Right lobe of liver (tissue), 6 donors: ENCODE results near the gene TMEM72. TPM values are rescaled to one million over a fixed set of nuclear protein-coding genes. Genes with fewer than 3 reads are reported as not detected.

Experiments used
- ATAC-seq, 4 donors: fragments of 200-7000 bp; cut with Tn5 transposase; one replicate each; pipeline ENCODE4 v1.9.1; 2020; ENCODE audit warnings: mild to moderate bottlenecking in 4 of 4, moderate library complexity in 4 of 4
- DNase-seq, 3 donors: peaks; one replicate each; pipeline ENCODE4 v3.0.0-alpha.2; 2020
- H3K27ac ChIP-seq, 3 donors: fragments of 200-600 bp; one replicate each; pipeline ENCODE4 v1.8.0; 2022
- H3K27me3 ChIP-seq, 2 donors: fragments of 200-600 bp; one replicate each; pipeline ENCODE4 v1.8.0; 2022
- H3K36me3 ChIP-seq, 4 donors: fragments of 200-600 bp; sonication (generic) in 1 of 4; one replicate each; pipeline versions ENCODE4 v1.5.1 to v1.8.0; 2017 to 2022; ENCODE audit warnings: control low read depth in 1 of 4
- H3K4me1 ChIP-seq, 4 donors: fragments of 200-600 bp; sonication (generic) in 1 of 4; one replicate each; pipeline versions ENCODE4 v1.5.1 to v1.8.0; 2017 to 2022; ENCODE audit warnings: control low read depth in 1 of 4
- H3K4me3 ChIP-seq, 3 donors: fragments of 200-600 bp; one replicate each; pipeline ENCODE4 v1.8.0; 2022
- H3K9me3 ChIP-seq, 4 donors: fragments of 200-600 bp; sonication (generic) in 1 of 4; one replicate each; pipeline versions ENCODE4 v1.5.1 to v1.8.0; 2017 to 2022; ENCODE audit warnings: control low read depth in 1 of 4
- CTCF ChIP-seq, 4 donors: fragments of 200-600 bp in 3 of 4; fragments of 450-650 bp in 1 of 4; IDR thresholded peaks; one replicate each; pipeline versions ENCODE4 v1.5.1 to v1.8.0; 2016 to 2022; ENCODE audit warnings: antibody characterized with exemption in 4 of 4, mild to moderate bottlenecking in 2 of 4
- POLR2A ChIP-seq: fragments of 450-650 bp; IDR thresholded peaks from one replicate; pipeline ENCODE4 v1.6.1; 2017; ENCODE audit warnings: antibody characterized with exemption, mild to moderate bottlenecking
- WGBS: methylation state at CpG from one replicate; pipeline ENCODE4 v1.1.6; 2018; ENCODE audit warnings: low coverage, low lambda C conversion rate; ENCODE audit not compliant: insufficient coverage; ENCODE audit errors: missing lambda C conversion rate; 5-methylcytosine and 5-hydroxymethylcytosine counted together
- intact Hi-C, 2 donors: fragments of 100-400 bp; cut with DNase I; formaldehyde crosslinking; loops; one replicate each; pipeline versions ENCODE4 v1.11.2 to v1.14.1; 2022
- total RNA-seq, 6 experiments: library from RNA; depleted of rRNA in 2 of 6; stranded (reverse); fragments of >200 nt in 2 of 6; fragmentation: NEBNext Ultra II Directional in 3 of 6; extraction: Animal tissue kit (Norgen Biotek cat#: 25700) in 3 of 6; gene quantifications; one replicate each; pipeline versions ENCODE4 v1.1.0 to v1.2.4, GENCODE V29; 2016 to 2023
- donor health status: DM: no; HTN: yes; CAD: no.
- donor health status: DM: no; HTN: no; CAD: no.
- donor health status: DM: no; HTN: no; CAD: no.
- donor health status: DM: no; HTN: yes; CAD: no.
- donor health status: DM: no; HTN: yes; CAD: no.

Gene TMEM72
- total RNA-seq, 6 experiments from 2014 or later = not detected

- no peaks in the 10 kb centered on the region for H3K27me3 ChIP-seq
- intact Hi-C loops = no loop called here
- ATAC-seq (no peak), DNase-seq (no peak)
- peaks cover 0 to 42% (median 0%) of the 10 kb centered on the region in 4 donors for H3K4me1 ChIP-seq
- 83% methylated on average over 7 of the region's 7 CpGs for WGBS
- no peak overlapping the region for H3K4me3 ChIP-seq
- H3K27ac ChIP-seq = peak overlapping the region in 1 of 3 donors; percentile 83
- no peaks in the 10 kb centered on the region for H3K9me3 ChIP-seq
- no peaks in the 10 kb centered on the region for H3K36me3 ChIP-seq
- TF ChIP-seq POLR2A = no peak
- no peak for TF ChIP-seq CTCF (IDR thresholded peaks at IDR 0.05)
These were observed 27.8 kb downstream of the TMEM72 start for GRCh38 chr10:44938956-44939355.

GRCh38 chr10:44939691-44940401, 28.7 kb downstream of the TMEM72 start:
- no peaks in the 10 kb centered on the region for H3K27me3 ChIP-seq
- DNase-seq (no peak), ATAC-seq (peak; percentile 76 to 96 (median 86))
- H3K9me3 ChIP-seq = peaks cover 0 to 5% (median 0%) of the 10 kb centered on the region in 4 donors
- no peaks in the 10 kb centered on the region for H3K36me3 ChIP-seq
- H3K4me3 ChIP-seq = no peak overlapping the region
- intact Hi-C loops = no loop called here
- peak overlapping the region; percentile 39 to 83 (median 61) for H3K27ac ChIP-seq
- TF ChIP-seq CTCF (IDR thresholded peaks at IDR 0.05) (no peak), POLR2A (no peak)
- WGBS = 53% methylated on average over 6 of the region's 7 CpGs
- peaks cover 0 to 42% (median 0%) of the 10 kb centered on the region in 4 donors for H3K4me1 ChIP-seq

- Histone ChIP-seq H3K9me3 (peaks cover 0 to 5% (median 0%) of the 10 kb centered on the region in 4 donors), H3K27ac (no peak overlapping the region), H3K36me3 (no peaks in the 10 kb centered on the region), H3K4me1 (peaks cover 0 to 28% (median 0%) of the 10 kb centered on the region in 4 donors), H3K4me3 (no peak overlapping the region), H3K27me3 (no peaks in the 10 kb centered on the region)
- WGBS = 75% methylated on average over 1 of the region's 1 CpG
- DNase-seq (no peak), ATAC-seq (no peak)
- intact Hi-C loops = no loop called here
- TF ChIP-seq POLR2A (no peak), CTCF (IDR thresholded peaks at IDR 0.05) (no peak)
These were observed 33.2 kb downstream of the TMEM72 start for GRCh38 chr10:44944354-44944753.

GRCh38 chr10:44946205-44946604, 35.1 kb downstream of the TMEM72 start:
- peak overlapping the region in 1 of 3 donors; percentile 20 for H3K27ac ChIP-seq
- no peaks in the 10 kb centered on the region for H3K36me3 ChIP-seq
- ATAC-seq (peak; percentile 39 to 61 (median 58)), DNase-seq (no peak)
- 20% methylated on average over 1 of the region's 2 CpGs for WGBS
- H3K27me3 ChIP-seq = no peaks in the 10 kb centered on the region
- H3K9me3 ChIP-seq = peaks cover 0 to 5% (median 0%) of the 10 kb centered on the region in 4 donors
- TF ChIP-seq POLR2A (no peak), CTCF (IDR thresholded peaks at IDR 0.05) (no peak)
- intact Hi-C loops = no loop called here
- no peak overlapping the region for H3K4me3 ChIP-seq
- peaks cover 0 to 14% (median 0%) of the 10 kb centered on the region in 4 donors for H3K4me1 ChIP-seq
